HEK293 (cell line): ENCODE results near the gene ANKS6.

Experiments used
- CTCF ChIA-PET: fragments of 350-600 bp; formaldehyde crosslinking; extraction: SDS; loops from one replicate; lab custom pipeline; 2021; ENCODE audit warnings: antibody characterized with exemption; lab: Yijun Ruan, JAX
- POLR2A ChIA-PET: fragments of 300-600 bp; formaldehyde crosslinking; extraction: SDS; loops from one replicate; lab custom pipeline; 2020; ENCODE audit warnings: antibody characterized with exemption, inconsistent platforms; lab: Yijun Ruan, JAX
- H3K27ac ChIP-seq: fragments of 200-500 bp; sonication (Bioruptor generic); 2 replicates; pipeline ENCODE4 v1.5.1; 2014; ENCODE audit warnings: low read depth, low read length, control low read depth, inconsistent platforms; ENCODE audit errors: extremely low read depth
- H3K36me3 ChIP-seq, 2 experiments: fragments of 200-500 bp in 1 of 2; sonication (Bioruptor generic) in 1 of 2; 1 replicate in 1 of 2; 2 replicates in 1 of 2; pipeline ENCODE4 v1.5.1; 2014 to 2017; ENCODE audit warnings: inconsistent platforms in 2 of 2, low read length in 2 of 2; ENCODE audit not compliant: control insufficient read depth in 2 of 2, insufficient read depth in 1 of 2
- H3K4me1 ChIP-seq: fragments of 200-500 bp; sonication (Bioruptor generic); 2 replicates; pipeline ENCODE4 v1.5.1; 2014; ENCODE audit warnings: mild to moderate bottlenecking, low read length, inconsistent platforms; ENCODE audit not compliant: control insufficient read depth, insufficient read depth
- H3K4me3 ChIP-seq: 2 replicates; pipeline ENCODE4 v1.5.1; 2011; ENCODE audit warnings: low read depth, mild to moderate bottlenecking, control low read depth, low read length, moderate library complexity
- H3K9me3 ChIP-seq: fragments of 200-500 bp; sonication (Bioruptor generic); 2 replicates; pipeline ENCODE4 v1.5.1; 2014; ENCODE audit warnings: low read depth, low read length, inconsistent platforms; ENCODE audit not compliant: control insufficient read depth, insufficient read depth
- OVOL3 ChIP-seq: fragments of 450-650 bp; formaldehyde crosslinking; IDR thresholded peaks from 2 replicates; pipeline ENCODE4 v1.5.1; 2016; ENCODE audit warnings: missing biosample characterization, missing genetic modification characterization
- REPIN1 ChIP-seq: fragments of 450-650 bp; formaldehyde crosslinking; IDR thresholded peaks from 2 replicates; pipeline ENCODE4 v1.5.1; 2017; ENCODE audit warnings: missing biosample characterization, missing genetic modification characterization, low read depth
- SP2 ChIP-seq: fragments of 450-650 bp; formaldehyde crosslinking; IDR thresholded peaks from 2 replicates; pipeline ENCODE4 v1.5.1; 2016; ENCODE audit warnings: missing biosample characterization, missing genetic modification characterization
- ZIC2 ChIP-seq: fragments of 450-650 bp; formaldehyde crosslinking; IDR thresholded peaks from 2 replicates; pipeline ENCODE4 v1.5.1; 2016; ENCODE audit warnings: missing biosample characterization, missing genetic modification characterization
- ZNF146 ChIP-seq: fragments of 450-650 bp; formaldehyde crosslinking; IDR thresholded peaks from 2 replicates; pipeline ENCODE4 v1.5.1; 2016; ENCODE audit warnings: missing biosample characterization, missing genetic modification characterization
- ZNF174 ChIP-seq: fragments of 450-650 bp; formaldehyde crosslinking; IDR thresholded peaks from 2 replicates; pipeline ENCODE4 v1.5.0; 2017; ENCODE audit warnings: missing biosample characterization, mild to moderate bottlenecking, missing genetic modification characterization
- ZNF18 ChIP-seq: fragments of 450-650 bp; formaldehyde crosslinking; IDR thresholded peaks from 2 replicates; pipeline ENCODE4 v1.5.1; 2016; ENCODE audit warnings: missing biosample characterization, missing genetic modification characterization
- ZNF221 ChIP-seq: fragments of 450-650 bp; formaldehyde crosslinking; IDR thresholded peaks from 2 replicates; pipeline ENCODE4 v1.5.1; 2017; ENCODE audit warnings: missing biosample characterization, missing genetic modification characterization, borderline replicate concordance
- ZNF23 ChIP-seq: fragments of 450-650 bp; formaldehyde crosslinking; IDR thresholded peaks from 2 replicates; pipeline ENCODE4 v1.5.1; 2016; ENCODE audit warnings: missing biosample characterization, missing genetic modification characterization, borderline replicate concordance
- ZNF26 ChIP-seq: fragments of 450-650 bp; formaldehyde crosslinking; IDR thresholded peaks from 2 replicates; pipeline ENCODE4 v1.5.1; 2016; ENCODE audit warnings: missing biosample characterization, missing genetic modification characterization
- ZNF473 ChIP-seq: fragments of 450-650 bp; formaldehyde crosslinking; IDR thresholded peaks from 2 replicates; pipeline ENCODE4 v1.5.1; 2017; ENCODE audit warnings: missing biosample characterization, missing genetic modification characterization
- ZNF501 ChIP-seq: fragments of 450-650 bp; formaldehyde crosslinking; IDR thresholded peaks from 2 replicates; pipeline ENCODE4 v1.5.1; 2016; ENCODE audit warnings: missing biosample characterization, missing genetic modification characterization
- ZNF560 ChIP-seq: fragments of 450-650 bp; formaldehyde crosslinking; IDR thresholded peaks from 2 replicates; pipeline ENCODE4 v1.5.1; 2017; ENCODE audit warnings: missing biosample characterization, missing genetic modification characterization, borderline replicate concordance
- ZNF580 ChIP-seq: fragments of 450-650 bp; formaldehyde crosslinking; IDR thresholded peaks from 2 replicates; pipeline ENCODE4 v1.5.1; 2016; ENCODE audit warnings: missing biosample characterization, missing genetic modification characterization

ANKS6 gene

GRCh38 chr9:98838155-98838867 lies 42.0 kb upstream of the ANKS6 start:
- H3K27ac ChIP-seq: no peak overlapping the region
- no peaks in the 10 kb centered on the region for H3K9me3 ChIP-seq
- H3K36me3 ChIP-seq: peaks cover 0 to 3% of the 10 kb centered on the region in 2 experiments; a peak in 1 of 3 replicates
- ChIA-PET CTCF (interaction anchor here (0.9 to 1.6 kb wide), 2 partner anchors 9 to 153 kb away, joined by 3 to 11 read pairs; no protein-coding TSS in a partner anchor), POLR2A (interaction anchor here (0.7 kb wide), 1 partner anchor 9 kb away, joined by 4 read pairs; no protein-coding TSS in a partner anchor)
- TF ChIP-seq OVOL3 (tag by site-specific recombination): no peak
- TF ChIP-seq ZIC2 (tag by site-specific recombination): peak; percentile 69
- H3K4me3 ChIP-seq: no peak overlapping the region
- no peaks in the 10 kb centered on the region for H3K4me1 ChIP-seq

- ChIA-PET POLR2A (no interaction called here), CTCF (interaction anchor here (1.3 to 1.6 kb wide), 2 partner anchors 10 to 521 kb away, joined by 3 to 11 read pairs; no protein-coding TSS in a partner anchor)
- H3K27ac ChIP-seq: no peak overlapping the region
- peaks cover 0 to 3% of the 10 kb centered on the region in 2 experiments; a peak in 1 of 3 replicates for H3K36me3 ChIP-seq
- no peak overlapping the region for H3K4me3 ChIP-seq
- H3K4me1 ChIP-seq: no peaks in the 10 kb centered on the region
- no peaks in the 10 kb centered on the region for H3K9me3 ChIP-seq
- no peak for TF ChIP-seq ZNF146 (tag by site-specific recombination)
- TF ChIP-seq ZNF560 (tag by site-specific recombination): no peak
Observed at GRCh38 chr9:98837516-98837915, 41.2 kb upstream of the ANKS6 start.

GRCh38 chr9:98836206-98836605 lies 39.9 kb upstream of the ANKS6 start:
- ChIA-PET CTCF (interaction anchor here (0.8 kb wide), 1 partner anchor 8 kb away, joined by 3 read pairs; no protein-coding TSS in a partner anchor), POLR2A (no interaction called here)
- H3K9me3 ChIP-seq: no peaks in the 10 kb centered on the region
- no peak overlapping the region for H3K4me3 ChIP-seq
- H3K36me3 ChIP-seq: peaks cover 0 to 3% of the 10 kb centered on the region in 2 experiments; a peak in 1 of 3 replicates
- TF ChIP-seq ZNF174 (tag by site-specific recombination) (no peak), ZNF473 (tag by site-specific recombination) (no peak), ZNF26 (no peak), ZNF580 (tag by site-specific recombination) (no peak), SP2 (tag by site-specific recombination) (no peak), REPIN1 (tag by site-specific recombination) (no peak), ZNF23 (tag by site-specific recombination) (no peak), ZIC2 (tag by site-specific recombination) (no peak), ZNF18 (tag by site-specific recombination) (no peak), ZNF221 (tag by site-specific recombination) (no peak), ZNF501 (tag by site-specific recombination) (no peak)
- TF ChIP-seq, all 188 proteins: peak for 0
- Histone ChIP-seq H3K4me1 (no peaks in the 10 kb centered on the region), H3K27ac (no peak overlapping the region)
